ENCODE measurements around the gene OVOL1. TPM values are rescaled to one million over a fixed set of nuclear protein-coding genes. Genes with fewer than 3 reads are reported as not detected.

Gene OVOL1
- total and polyA plus RNA-seq, 2 of the 8 experiments (the other 6 are each of a cell fraction or from before 2014, with no cell fraction given): 2.6 to 3.4 TPM

DNA sequence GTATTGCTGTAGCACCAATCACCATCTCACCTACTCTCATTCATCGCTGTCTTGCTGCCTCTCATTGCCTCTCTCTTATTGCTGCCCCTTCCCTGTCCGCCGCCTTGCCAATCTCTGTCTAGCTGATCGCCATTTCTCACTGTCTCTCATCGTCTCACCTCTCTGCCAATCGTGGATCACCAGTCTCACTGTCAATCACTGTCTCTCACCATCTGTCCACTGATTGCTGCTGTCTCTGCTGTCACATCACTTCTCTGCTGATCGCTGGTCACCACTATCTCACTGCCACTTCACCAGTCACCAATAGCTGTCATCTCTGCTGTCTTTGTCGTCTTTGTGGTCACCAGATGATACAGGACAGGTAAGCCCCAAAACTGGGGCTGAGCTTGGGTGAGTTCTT, 45.7 kb upstream of the OVOL1 start (continued):
- TF ChIP-seq HDAC2 (IDR thresholded peaks at IDR 0.05; ENCODE audit: borderline replicate concordance in 1 of 2, low read depth in 2 of 2, low read length in 2 of 2): no peak
- TF ChIP-seq EGR1 (IDR thresholded peaks at IDR 0.05; ENCODE audit: borderline replicate concordance, low read depth, low read length): no peak
- no peak for TF ChIP-seq ZNF274 (IDR thresholded peaks at IDR 0.05; ENCODE audit: borderline replicate concordance, extremely low read depth, low read length)
- TF ChIP-seq JUND (IDR thresholded peaks at IDR 0.05; ENCODE audit: low read length): no peak
- no peak for TF ChIP-seq TEAD4 (IDR thresholded peaks at IDR 0.05; ENCODE audit: low read depth, low read length)
